GM12873 (cell line): ENCODE measurements around the gene ITSN2.

Source experiments
- TF ChIP-seq, protein P1 (sequence below): IDR thresholded peaks from 2 replicates; pipeline ENCODE4 v1.5.1; 2012; ENCODE audit warnings: low read depth, mild to moderate bottlenecking, moderate library complexity, low read length, control low read depth; ENCODE audit not compliant: insufficient read depth; ENCODE audit errors: missing control alignments

Gene ITSN2

DNA sequence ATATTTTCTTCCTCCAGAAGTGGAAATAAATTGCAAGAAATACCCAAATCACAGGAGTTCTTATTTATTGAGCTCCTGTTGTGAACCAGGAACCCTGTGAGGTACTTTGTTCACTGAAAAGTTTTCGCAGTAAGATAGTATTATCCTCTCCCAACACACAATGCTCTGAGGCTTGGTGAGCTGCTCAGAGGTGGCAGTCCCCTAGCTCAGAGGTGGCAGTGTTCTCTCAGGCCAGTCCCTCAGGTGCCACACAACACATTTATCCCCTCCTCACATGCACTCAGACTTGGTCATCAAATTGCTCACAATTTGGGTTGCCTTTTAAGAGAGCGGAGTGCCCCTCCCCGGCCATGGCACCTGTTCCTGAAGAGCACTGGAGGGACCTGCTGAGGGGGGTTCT, 159.5 kb downstream of the ITSN2 start:
- TF ChIP-seq, protein P1, sequence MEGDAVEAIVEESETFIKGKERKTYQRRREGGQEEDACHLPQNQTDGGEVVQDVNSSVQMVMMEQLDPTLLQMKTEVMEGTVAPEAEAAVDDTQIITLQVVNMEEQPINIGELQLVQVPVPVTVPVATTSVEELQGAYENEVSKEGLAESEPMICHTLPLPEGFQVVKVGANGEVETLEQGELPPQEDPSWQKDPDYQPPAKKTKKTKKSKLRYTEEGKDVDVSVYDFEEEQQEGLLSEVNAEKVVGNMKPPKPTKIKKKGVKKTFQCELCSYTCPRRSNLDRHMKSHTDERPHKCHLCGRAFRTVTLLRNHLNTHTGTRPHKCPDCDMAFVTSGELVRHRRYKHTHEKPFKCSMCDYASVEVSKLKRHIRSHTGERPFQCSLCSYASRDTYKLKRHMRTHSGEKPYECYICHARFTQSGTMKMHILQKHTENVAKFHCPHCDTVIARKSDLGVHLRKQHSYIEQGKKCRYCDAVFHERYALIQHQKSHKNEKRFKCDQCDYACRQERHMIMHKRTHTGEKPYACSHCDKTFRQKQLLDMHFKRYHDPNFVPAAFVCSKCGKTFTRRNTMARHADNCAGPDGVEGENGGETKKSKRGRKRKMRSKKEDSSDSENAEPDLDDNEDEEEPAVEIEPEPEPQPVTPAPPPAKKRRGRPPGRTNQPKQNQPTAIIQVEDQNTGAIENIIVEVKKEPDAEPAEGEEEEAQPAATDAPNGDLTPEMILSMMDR, result no peak

DNA sequence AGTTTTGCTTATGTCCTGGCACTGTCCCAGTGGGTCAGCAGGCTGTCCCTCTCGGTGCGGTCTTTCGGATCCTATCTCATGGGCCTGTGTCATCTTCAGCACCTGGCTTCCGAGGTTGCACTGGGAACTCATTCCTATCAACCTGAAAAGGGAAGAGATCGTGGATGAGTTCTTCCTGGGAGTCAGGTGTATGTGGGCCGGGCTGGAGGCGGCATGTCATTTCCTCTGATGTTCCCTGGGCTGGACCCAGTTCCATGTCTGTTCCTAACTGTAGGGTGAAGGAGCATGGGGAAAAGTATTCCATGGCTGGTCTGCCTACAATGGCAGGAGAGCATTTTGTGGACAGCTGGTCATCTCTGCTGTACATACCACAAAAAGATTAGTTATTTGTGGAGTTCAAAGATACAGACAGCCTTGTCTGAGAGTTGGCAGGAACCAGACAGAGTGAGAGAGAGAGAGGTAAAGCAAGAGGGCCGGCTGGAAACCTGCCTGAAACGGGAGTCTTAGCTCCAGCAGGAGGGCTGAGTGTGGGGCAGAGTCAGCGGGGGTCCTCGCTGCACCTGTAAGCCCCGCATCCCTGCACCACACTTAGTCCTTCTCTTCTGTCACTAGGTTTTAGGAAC, 160.3 kb downstream of the ITSN2 start:
- TF ChIP-seq, protein P1, result no peak

DNA sequence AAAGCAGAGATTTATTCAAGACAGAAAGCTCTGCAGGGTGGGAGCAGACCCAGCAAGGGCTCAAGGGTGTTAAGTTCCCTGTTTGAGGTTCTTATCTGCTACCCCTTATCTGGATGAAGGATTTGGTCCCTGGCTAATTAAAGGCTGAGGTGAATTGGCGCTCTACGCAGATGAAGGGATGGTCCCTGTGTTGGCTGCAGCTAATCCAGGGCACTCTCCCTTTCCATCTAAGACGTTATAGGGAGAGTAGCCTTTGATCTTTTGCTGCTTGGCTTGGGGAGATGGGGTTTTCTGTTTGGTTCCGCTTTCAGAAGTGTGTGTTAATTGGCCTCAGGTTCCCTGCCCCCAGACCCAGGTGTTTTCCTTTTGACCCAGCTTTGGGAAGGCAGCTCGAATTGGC, 168.5 kb downstream of the ITSN2 start:
- TF ChIP-seq, protein P1, result no peak

DNA sequence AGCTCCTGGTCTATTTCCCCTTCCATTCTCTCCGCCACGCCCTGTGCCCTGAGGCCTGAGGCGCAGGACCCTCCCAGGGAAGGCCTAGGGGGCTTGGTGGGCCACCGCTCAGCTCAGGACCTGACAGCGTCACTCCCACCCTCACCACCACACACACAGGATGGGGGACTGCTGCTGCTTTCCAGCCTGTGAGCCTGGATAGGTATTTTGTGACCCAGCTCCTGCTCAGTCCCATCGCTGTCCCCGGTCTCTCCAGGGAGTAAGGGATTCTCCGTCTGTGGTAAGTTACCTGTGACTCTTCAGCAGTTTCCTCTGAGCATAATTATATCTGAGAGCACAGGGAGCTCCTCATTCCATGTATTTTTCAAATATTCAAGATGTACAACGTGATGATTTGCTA, 169.2 kb downstream of the ITSN2 start:
- TF ChIP-seq, protein P1, result no peak

DNA sequence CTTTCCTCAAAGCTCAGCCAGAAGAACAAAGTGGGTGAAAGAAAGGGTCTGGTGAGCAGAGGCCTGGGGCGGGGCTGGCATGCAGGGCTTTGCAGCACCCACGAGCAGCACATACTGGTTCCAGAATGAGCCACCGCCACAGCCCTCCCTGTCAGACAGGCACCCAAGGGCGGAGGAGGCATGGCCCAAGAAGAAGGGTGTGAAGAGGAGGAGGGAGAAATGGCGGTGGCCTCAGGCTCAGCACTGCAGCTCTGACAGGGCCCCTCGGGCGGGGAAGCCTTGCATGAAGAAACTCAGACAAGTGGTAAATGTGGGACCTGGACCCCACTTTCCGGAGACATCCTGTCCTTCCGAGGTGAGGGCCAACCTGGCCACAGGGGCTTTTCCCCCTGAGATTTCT, 169.8 kb downstream of the ITSN2 start:
- TF ChIP-seq, protein P1, result no peak

DNA sequence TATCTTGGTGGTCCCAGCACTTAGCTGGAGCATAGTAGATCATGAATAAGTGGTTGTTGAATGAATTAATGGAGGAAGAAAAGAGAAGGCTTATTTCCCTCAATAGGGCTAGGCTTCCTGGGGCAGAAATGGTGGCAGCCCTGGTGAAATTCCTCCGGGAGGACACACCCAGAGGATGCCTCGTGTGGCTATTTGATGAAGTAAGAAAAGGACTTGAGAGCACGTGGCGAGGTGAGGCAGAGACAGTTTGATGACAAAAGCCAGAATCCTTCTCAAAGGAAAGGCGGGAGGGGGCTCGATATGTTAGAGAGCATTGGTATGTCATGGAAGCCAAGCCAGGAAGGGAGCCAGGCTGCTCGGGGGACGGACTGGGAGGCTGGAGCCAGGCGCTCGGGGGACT, 170.8 kb downstream of the ITSN2 start:
- TF ChIP-seq, protein P1, result no peak

DNA sequence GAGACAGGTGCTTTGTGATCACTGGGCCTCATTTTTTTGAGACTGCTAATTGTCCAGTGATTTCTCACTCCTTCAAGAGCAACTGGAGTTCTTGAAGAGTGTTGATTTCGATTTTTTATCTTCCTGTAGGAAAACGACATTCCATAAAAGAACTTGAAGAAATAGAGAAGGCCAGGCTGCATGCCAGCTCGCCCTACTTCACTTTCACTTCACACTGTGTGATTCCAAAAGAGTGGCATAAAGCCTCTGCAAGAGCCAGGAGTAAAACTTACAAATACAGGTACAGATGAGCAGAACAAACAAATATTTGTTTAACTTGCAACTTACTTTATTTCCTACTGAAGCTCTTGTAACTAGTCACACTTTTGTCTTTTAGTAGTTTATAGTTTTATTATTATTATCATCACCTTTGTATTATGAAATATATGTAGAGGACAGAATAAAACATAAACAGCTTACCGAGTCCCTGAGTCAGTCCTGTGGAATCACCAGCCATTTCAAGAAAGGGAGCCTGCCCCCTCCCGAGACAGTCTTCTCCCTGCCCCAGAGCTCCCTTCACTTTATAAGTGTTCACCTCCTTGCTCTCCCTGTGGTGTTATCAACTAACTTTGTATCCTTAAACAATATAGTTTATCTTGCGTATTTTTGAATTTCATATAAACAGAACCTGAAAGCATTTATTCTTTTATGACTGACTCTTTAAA, 176.8 kb downstream of the ITSN2 start:
- TF ChIP-seq, protein P1, result no peak
